Measurements from ENCODE around the gene WDR72.

The WDR72 gene

GRCh38 chr15:53534105-53534839 is 225.2 kb downstream of the WDR72 start:
- no peak for DNase-seq (ENCODE audit: low read depth)

DNA sequence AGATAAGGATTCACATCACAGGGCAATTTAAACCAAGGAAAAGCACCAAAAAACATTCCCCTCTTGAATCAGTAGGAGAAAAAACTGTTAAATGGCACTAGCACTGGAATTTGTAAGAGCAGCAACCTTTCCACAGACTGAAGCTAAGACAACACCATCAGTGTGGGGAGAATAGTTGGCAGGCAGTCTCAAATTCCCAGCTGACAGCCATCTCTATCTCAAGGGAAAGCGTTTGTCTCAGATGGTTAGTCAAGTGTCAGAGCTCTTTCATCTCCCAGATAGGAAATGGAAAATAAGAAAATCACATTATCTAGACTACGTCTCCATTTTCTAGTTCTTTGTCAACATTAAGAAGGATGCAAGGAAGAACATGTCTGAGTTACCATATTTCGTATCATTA is 228.7 kb downstream of the WDR72 start:
- no peak for DNase-seq (ENCODE audit: low read depth)

DNA sequence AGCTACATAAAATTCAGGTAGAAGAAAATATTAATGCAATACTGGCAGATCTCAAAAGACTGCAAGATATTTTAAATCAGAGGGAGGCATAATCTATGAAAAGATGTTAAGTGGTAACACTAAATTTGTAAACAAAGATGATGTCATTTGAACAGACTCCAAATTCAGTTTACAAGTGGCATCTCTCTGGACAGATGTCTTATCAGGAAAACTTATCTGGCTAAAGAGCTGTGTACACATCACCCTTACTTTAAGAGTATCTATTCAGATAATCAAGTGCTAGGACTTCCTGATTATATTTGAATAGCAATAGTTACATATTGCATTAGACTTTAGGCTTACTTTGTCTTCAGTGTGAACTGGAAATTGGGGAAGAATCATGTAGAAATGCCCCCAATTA is 231.5 kb downstream of the WDR72 start:
- DNase-seq (ENCODE audit: low read depth): no peak

DNA sequence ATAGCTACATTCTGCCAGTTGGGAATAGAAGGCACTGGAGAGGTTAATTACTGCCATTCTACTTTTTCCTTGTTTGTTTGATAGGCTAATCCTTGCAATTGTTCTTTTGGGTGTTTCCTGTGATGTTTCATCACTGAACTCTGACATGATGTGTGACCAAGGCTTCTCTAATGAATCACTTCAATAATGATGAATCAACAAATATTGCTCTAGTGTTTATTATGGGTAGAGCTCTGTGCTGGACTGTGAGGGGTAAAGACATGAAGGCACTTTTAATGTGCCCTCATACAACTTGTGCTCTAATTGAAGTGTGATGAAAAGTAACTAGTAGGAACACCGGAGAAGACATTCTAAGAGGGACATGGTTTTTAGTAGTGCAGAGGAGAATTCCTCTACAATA is 233.6 kb downstream of the WDR72 start:
- DNase-seq (ENCODE audit: low read depth): no peak

DNA sequence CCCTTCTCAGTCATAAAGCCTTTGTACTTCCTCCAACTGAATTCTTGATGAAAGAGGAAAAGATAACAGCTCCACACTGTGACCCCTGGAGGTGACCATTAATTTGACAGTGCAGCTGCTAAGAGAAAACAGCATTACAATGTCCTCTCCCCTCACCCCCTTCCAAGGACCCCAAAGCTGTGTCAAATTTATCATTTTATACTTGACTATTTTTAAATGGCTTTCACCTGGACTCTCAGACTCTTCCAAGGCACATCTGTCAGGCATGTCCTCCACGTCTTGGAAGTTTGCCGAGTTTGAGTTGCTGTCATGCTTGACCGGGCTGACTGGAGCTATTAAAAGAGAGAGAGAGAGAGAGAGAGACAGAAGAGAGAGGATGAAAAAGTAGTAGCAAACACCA is 236.5 kb downstream of the WDR72 start:
- DNase-seq (ENCODE audit: low read depth): no peak

- no peak for DNase-seq (ENCODE audit: low read depth)
Measured at GRCh38 chr15:53520996-53521395, 238.5 kb downstream of the WDR72 start.

GRCh38 chr15:53513431-53513830 is 246.0 kb downstream of the WDR72 start:
- DNase-seq (ENCODE audit: low read depth): no peak

- DNase-seq (ENCODE audit: low read depth): no peak
Measured at GRCh38 chr15:53512029-53512428, 247.4 kb downstream of the WDR72 start.

DNA sequence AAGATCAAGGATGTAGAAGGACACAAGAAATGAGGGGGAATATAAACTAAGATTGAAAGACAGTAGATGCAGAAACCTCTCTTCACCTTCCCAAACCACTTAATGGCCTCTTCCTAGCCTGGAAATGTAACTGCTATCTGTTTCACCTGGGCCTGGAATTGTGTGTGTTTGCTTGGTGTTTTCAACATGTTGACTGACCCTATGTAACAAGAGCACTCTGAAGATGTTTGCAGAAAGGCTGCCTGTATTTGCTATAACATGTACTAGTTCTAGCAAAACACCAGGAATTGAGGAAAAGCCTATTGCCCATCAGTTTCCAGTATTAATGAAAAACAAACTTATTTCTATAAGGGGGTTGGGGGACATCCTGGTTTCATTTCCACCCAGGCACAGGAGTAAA is 248.3 kb downstream of the WDR72 start:
- no peak for DNase-seq (ENCODE audit: low read depth)

DNA sequence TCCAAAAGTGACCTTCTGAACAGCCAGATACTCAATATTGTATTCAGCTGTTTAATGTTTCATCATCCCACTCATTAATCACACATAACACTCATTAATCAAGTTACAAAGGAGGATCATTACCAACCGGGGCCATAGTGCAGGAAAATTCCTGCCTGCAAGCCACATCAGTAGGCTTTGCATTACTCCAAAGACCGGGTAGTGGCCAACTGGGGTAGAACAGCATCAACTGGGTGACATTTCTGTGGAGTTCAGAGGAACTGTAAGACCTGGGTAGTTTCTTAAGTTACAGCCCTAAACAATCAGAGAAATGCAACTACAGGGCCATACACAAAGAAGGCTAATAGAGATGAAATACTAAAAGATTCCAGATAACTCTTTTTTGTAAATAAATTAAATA is 253.1 kb downstream of the WDR72 start:
- DNase-seq (ENCODE audit: low read depth): no peak

DNA sequence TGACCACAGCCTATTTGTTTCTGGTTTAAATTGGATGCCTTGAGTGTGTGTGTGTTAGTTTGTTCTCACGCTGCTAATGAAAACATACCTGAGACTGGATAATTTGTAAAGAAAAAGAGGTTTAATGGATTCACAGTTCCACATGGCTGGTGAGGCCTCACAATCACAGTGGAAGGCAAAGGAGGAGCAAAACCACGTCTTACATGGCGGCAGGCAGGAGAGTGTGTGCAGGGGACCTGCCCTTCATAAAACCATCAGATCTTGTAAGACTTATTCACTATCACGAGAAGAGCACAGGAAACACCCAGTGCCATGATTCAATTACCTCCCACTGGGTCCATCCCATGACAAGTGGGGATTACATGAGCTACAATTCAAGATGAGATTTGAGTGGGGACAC is 260.5 kb downstream of the WDR72 start:
- no peak for DNase-seq (ENCODE audit: low read depth)

DNA sequence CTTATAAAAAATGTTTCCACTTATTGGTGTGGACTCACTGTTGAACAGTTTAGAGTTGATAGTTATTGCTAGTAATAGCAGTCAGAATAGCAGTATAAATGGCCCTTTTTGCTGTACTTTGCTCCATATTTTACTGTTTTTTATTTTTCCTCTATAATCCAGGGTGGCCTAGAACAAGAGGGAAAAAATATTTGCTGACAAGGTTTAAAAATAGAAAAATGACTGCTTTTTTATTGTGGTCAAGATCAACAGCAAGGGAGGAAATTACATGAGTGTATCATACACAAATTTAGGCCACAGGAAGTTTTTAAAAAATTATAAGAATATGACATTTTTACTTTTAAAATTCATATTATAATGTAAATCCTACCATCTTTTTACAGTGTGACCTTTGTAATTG is 269.1 kb downstream of the WDR72 start:
- DNase-seq (ENCODE audit: low read depth): no peak

GRCh38 chr15:53482055-53482454 is 277.4 kb downstream of the WDR72 start:
- no peak for DNase-seq (ENCODE audit: low read depth)

GRCh38 chr15:53477981-53478766 is 281.3 kb downstream of the WDR72 start:
- DNase-seq (ENCODE audit: low read depth): no peak

GRCh38 chr15:53473886-53474285 is 285.6 kb downstream of the WDR72 start:
- DNase-seq (ENCODE audit: low read depth): no peak

- no peak for DNase-seq (ENCODE audit: low read depth)
Measured at GRCh38 chr15:53473435-53473834, 286.0 kb downstream of the WDR72 start.

- DNase-seq (ENCODE audit: low read depth): no peak
Measured at GRCh38 chr15:53472883-53473282, 286.6 kb downstream of the WDR72 start.

GRCh38 chr15:53472210-53472609 is 287.3 kb downstream of the WDR72 start:
- no peak for DNase-seq (ENCODE audit: low read depth)

DNA sequence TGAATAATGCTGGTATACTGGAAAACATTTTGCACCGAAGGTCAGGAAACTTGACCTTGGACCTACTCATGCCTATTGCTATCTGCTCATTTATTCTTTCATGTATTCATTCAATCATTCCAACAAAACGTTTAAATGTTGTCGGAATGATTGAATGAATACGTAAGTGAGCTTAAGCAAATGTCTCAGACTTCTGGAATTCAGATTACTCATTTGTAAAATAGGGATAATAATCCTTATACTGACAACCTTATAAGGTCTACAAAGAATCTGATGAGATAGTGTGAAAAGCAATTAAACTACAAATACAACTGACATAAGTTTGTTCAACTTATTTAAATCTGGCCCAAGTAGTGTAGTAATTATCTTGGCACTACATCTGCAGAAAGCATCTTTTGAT is 288.7 kb downstream of the WDR72 start:
- DNase-seq (ENCODE audit: low read depth): peak; percentile 0

GRCh38 chr15:53469422-53469821 is 290.0 kb downstream of the WDR72 start:
- no peak for DNase-seq (ENCODE audit: low read depth)
